Lower leg skin (tissue), 4 donors: ENCODE measurements around the gene PCDH17. TPM values are rescaled to one million over a fixed set of nuclear protein-coding genes. Genes with fewer than 3 reads are reported as not detected.

ENCODE experiments used
- DNase-seq, 2 donors: peaks; one replicate each; pipeline ENCODE4 v3.0.0-alpha.2; 2019; ENCODE audit warnings: low spot score in 2 of 2
- H3K4me3 ChIP-seq: fragments of 200-600 bp; sonication (generic); 2 replicates; pipeline ENCODE4 v1.5.1; 2017; ENCODE audit warnings: mild to moderate bottlenecking, low read depth; ENCODE audit not compliant: poor library complexity, severe bottlenecking
- POLR2A ChIP-seq, 2 donors: fragments of 450-650 bp; IDR thresholded peaks; one replicate each; pipeline ENCODE4 v1.6.1; 2016 to 2017; ENCODE audit warnings: antibody characterized with exemption in 2 of 2, mild to moderate bottlenecking in 1 of 2, moderate library complexity in 1 of 2
- WGBS, 2 donors: methylation state at CpG; one replicate each; pipeline ENCODE4 v1.1.5; 2018; 5-methylcytosine and 5-hydroxymethylcytosine counted together
- intact Hi-C: fragments of 100-400 bp; cut with DNase I; formaldehyde crosslinking; loops from one replicate; pipeline ENCODE4 v1.15.0; 2023; ENCODE audit warnings: low total_unique reads
- total RNA-seq, 4 donors: library from RNA; depleted of rRNA; stranded (reverse); fragments of >200 nt; gene quantifications; one replicate each; pipeline ENCODE4 v1.1.0, GENCODE V29; 2016
- TF ChIP-seq, protein P1 (sequence below), 3 donors: fragments of 450-650 bp; IDR thresholded peaks; one replicate each; pipeline ENCODE4 v1.5.1; 2016; ENCODE audit warnings: antibody characterized with exemption in 3 of 3, mild to moderate bottlenecking in 3 of 3, moderate library complexity in 2 of 3

The PCDH17 gene
- total RNA-seq, 4 donors from 2014 or later, result 0.17 to 1.6 (median 1.2) TPM

DNA sequence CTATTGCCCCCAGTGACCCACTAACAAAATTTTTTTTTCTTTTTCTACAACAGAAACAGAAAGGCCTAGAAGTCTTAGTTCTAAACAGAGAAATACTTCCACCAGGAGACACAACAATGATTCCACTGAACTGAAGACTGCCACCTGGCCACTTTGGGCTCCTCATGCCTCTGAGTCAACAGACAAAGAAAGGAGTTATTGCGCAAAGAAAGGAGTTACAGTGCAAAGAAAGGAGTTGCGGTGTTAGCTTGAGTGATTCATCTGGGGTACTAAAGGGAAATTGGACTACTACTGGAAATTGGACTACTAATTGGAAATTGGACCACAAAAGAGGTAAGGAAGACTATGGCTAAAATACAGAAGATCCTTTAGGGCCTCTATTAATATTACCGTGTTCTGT is 116.6 kb downstream of the PCDH17 start:
- intact Hi-C loops, result no loop called here
- no peak for DNase-seq
- no peak overlapping the region for H3K4me3 ChIP-seq
- TF ChIP-seq, protein P1, sequence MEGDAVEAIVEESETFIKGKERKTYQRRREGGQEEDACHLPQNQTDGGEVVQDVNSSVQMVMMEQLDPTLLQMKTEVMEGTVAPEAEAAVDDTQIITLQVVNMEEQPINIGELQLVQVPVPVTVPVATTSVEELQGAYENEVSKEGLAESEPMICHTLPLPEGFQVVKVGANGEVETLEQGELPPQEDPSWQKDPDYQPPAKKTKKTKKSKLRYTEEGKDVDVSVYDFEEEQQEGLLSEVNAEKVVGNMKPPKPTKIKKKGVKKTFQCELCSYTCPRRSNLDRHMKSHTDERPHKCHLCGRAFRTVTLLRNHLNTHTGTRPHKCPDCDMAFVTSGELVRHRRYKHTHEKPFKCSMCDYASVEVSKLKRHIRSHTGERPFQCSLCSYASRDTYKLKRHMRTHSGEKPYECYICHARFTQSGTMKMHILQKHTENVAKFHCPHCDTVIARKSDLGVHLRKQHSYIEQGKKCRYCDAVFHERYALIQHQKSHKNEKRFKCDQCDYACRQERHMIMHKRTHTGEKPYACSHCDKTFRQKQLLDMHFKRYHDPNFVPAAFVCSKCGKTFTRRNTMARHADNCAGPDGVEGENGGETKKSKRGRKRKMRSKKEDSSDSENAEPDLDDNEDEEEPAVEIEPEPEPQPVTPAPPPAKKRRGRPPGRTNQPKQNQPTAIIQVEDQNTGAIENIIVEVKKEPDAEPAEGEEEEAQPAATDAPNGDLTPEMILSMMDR (IDR thresholded peaks at IDR 0.05), result no peak
- no peak for TF ChIP-seq POLR2A (IDR thresholded peaks at IDR 0.05)
- 79 to 95% methylated on average over 3 of the region's 3 CpGs for WGBS, 2 donors

GRCh38 chr13:57760951-57761350 is 129.4 kb downstream of the PCDH17 start:
- TF ChIP-seq, protein P1 (IDR thresholded peaks at IDR 0.05), result no peak
- no peak for TF ChIP-seq POLR2A (IDR thresholded peaks at IDR 0.05)
- no peak for DNase-seq
- intact Hi-C loops, result no loop called here
- 60 to 62% methylated on average over 2 of the region's 2 CpGs for WGBS, 2 donors
- no peak overlapping the region for H3K4me3 ChIP-seq

DNA sequence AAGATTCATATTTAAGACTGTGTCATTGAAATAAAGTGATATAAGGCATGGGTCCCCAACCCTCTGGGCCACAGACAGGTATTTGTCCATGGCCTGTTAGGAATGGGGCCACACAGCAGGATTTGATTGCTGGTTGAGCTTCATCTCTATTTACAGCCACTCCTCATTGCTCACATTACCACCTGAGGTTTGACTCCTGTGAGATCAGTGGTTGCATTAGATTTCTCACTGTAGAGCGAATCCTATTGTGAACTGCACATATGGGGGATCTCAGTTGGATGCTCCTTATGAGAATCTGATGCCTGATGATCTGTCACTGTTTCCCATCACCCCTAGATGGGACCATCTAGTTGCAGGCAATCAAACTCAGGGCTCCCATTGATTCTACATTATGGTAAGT is 132.1 kb downstream of the PCDH17 start:
- 81 to 86% methylated on average over 1 of the region's 1 CpG for WGBS, 2 donors
- TF ChIP-seq, protein P1 (IDR thresholded peaks at IDR 0.05), result no peak
- TF ChIP-seq POLR2A (IDR thresholded peaks at IDR 0.05), result no peak
- intact Hi-C loops, result no loop called here
- no peak overlapping the region for H3K4me3 ChIP-seq
- DNase-seq, result no peak
